Right atrium auricular region (tissue), 2 donors: ENCODE data around the gene GPT2. TPM values are rescaled to one million over a fixed set of nuclear protein-coding genes. Genes with fewer than 3 reads are reported as not detected.
A peak's percentile ranks its signal among the peaks of the same experiment; 100 is the strongest.

Experiments
- DNase-seq: peaks from one replicate; pipeline ENCODE4 v3.0.0-alpha.2; 2019; ENCODE audit warnings: low spot score
- H3K27ac ChIP-seq, 2 donors: fragments of 200-600 bp; sonication (generic); 1 replicate in 1 of 2; 2 replicates in 1 of 2; pipeline ENCODE4 v1.5.1; 2016 to 2019
- H3K27me3 ChIP-seq, 2 donors: fragments of 200-600 bp; sonication (generic); one replicate each; pipeline versions ENCODE4 v1.5.1 to v1.6.0; 2017 to 2019
- H3K36me3 ChIP-seq: fragments of 200-600 bp; sonication (generic); one replicate; pipeline ENCODE4 v1.5.1; 2016
- H3K4me1 ChIP-seq, 2 donors: fragments of 200-600 bp; sonication (generic); one replicate each; pipeline versions ENCODE4 v1.5.1 to v1.6.0; 2017 to 2019
- H3K4me3 ChIP-seq, 2 donors: fragments of 200-600 bp; sonication (generic); 1 replicate in 1 of 2; 2 replicates in 1 of 2; pipeline ENCODE4 v1.5.1; 2017 to 2019; ENCODE audit warnings: mild to moderate bottlenecking in 1 of 2, moderate library complexity in 1 of 2
- H3K9me3 ChIP-seq, 2 donors: fragments of 200-600 bp; sonication (generic); one replicate each; pipeline ENCODE4 v1.5.1; 2019
- CTCF ChIP-seq, 2 donors: fragments of 200-600 bp; sonication (generic); IDR thresholded peaks; one replicate each; pipeline ENCODE4 v1.5.1; 2019; ENCODE audit warnings: antibody characterized with exemption in 2 of 2
- total RNA-seq, 2 donors: library from RNA; depleted of rRNA; stranded (reverse); fragments of >200 nt; gene quantifications; one replicate each; pipeline ENCODE4 v1.1.0, GENCODE V29; 2016

The GPT2 gene
- total RNA-seq, 2 donors from 2014 or later: 3.7 to 12.1 TPM

- H3K27me3 ChIP-seq: no peaks in the 10 kb centered on the region
- H3K27ac ChIP-seq: no peak overlapping the region
- H3K9me3 ChIP-seq: no peaks in the 10 kb centered on the region
- H3K4me3 ChIP-seq: no peak overlapping the region
- TF ChIP-seq CTCF (IDR thresholded peaks at IDR 0.05): no peak
- DNase-seq: no peak
- no peaks in the 10 kb centered on the region for H3K4me1 ChIP-seq
- H3K36me3 ChIP-seq: no peaks in the 10 kb centered on the region
Observed at GRCh38 chr16:46852130-46852529, 32.0 kb upstream of the GPT2 start.

GRCh38 chr16:46853713-46854443 is 30.3 kb upstream of the GPT2 start:
- no peaks in the 10 kb centered on the region for H3K4me1 ChIP-seq
- TF ChIP-seq CTCF (IDR thresholded peaks at IDR 0.05): peak; percentile 65 to 90
- H3K4me3 ChIP-seq: no peak overlapping the region
- no peak overlapping the region for H3K27ac ChIP-seq
- DNase-seq: peak; percentile 71
- no peaks in the 10 kb centered on the region for H3K36me3 ChIP-seq
- no peaks in the 10 kb centered on the region for H3K27me3 ChIP-seq
- H3K9me3 ChIP-seq: no peaks in the 10 kb centered on the region

- no peak for TF ChIP-seq CTCF (IDR thresholded peaks at IDR 0.05)
- no peaks in the 10 kb centered on the region for H3K4me1 ChIP-seq
- no peaks in the 10 kb centered on the region for H3K9me3 ChIP-seq
- H3K27me3 ChIP-seq: no peaks in the 10 kb centered on the region
- no peak overlapping the region for H3K27ac ChIP-seq
- H3K4me3 ChIP-seq: no peak overlapping the region
- H3K36me3 ChIP-seq: no peaks in the 10 kb centered on the region
- no peak for DNase-seq
Observed at GRCh38 chr16:46854846-46855245, 29.3 kb upstream of the GPT2 start.

- Histone ChIP-seq H3K36me3 (no peaks in the 10 kb centered on the region), H3K27me3 (no peaks in the 10 kb centered on the region), H3K4me1 (no peaks in the 10 kb centered on the region), H3K9me3 (no peaks in the 10 kb centered on the region), H3K27ac (no peak overlapping the region), H3K4me3 (no peak overlapping the region)
- DNase-seq: no peak
- TF ChIP-seq CTCF (IDR thresholded peaks at IDR 0.05): no peak
Observed at GRCh38 chr16:46855389-46855788, 28.8 kb upstream of the GPT2 start.

DNA sequence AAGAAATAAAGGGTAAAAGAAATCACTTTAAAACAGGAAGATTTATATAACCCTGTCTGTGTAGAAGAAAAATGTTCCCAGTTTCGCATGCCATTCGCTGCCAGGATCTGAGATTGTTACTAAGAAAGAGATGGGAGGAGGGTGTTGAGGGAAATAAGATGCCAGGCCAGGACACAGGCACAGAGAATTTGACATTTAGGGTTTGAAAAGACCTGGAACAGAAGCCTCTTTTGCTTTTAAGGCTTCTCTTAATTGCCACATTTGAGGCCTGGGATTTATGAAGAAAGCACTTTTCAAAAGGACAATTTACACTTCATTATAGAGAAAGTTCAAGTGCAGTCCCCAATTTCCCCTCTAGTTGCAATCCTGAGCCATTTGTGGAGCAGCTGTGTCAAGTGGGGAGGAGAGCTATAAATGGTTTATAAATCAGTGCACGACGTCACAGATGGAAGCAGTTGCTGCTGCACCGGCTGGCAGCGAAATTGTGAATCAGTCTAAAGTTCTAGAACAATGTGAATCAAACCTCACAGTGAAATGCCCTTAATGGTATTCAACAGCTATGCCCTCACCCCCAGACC is 26.7 kb upstream of the GPT2 start:
- H3K4me3 ChIP-seq: no peak overlapping the region
- H3K9me3 ChIP-seq: no peaks in the 10 kb centered on the region
- H3K36me3 ChIP-seq: no peaks in the 10 kb centered on the region
- no peaks in the 10 kb centered on the region for H3K4me1 ChIP-seq
- no peaks in the 10 kb centered on the region for H3K27me3 ChIP-seq
- H3K27ac ChIP-seq: no peak overlapping the region
- DNase-seq: no peak
- TF ChIP-seq CTCF (IDR thresholded peaks at IDR 0.05): peak in 1 of 2 donors; percentile 41
